Heart right ventricle (tissue), 16 donors: Measurements from ENCODE around the gene ATP2A1. TPM values are rescaled to one million over a fixed set of nuclear protein-coding genes. Genes with fewer than 3 reads are reported as not detected.

ENCODE experiments used
- ATAC-seq, 8 donors: fragments of 200-7000 bp; cut with Tn5 transposase; one replicate each; pipeline ENCODE4 v1.9.1; 2020; ENCODE audit warnings: mild to moderate bottlenecking in 8 of 8, moderate library complexity in 8 of 8, moderate number of reproducible peaks in 1 of 8
- DNase-seq, 2 donors: peaks; one replicate each; pipeline ENCODE4 v3.0.0-alpha.2; 2020
- H3K27ac ChIP-seq, 10 donors: fragments of 200-600 bp; sonication (generic) in 2 of 10; one replicate each; pipeline versions ENCODE4 v1.5.0 to v1.8.0; 2020 to 2022; ENCODE audit warnings: mild to moderate bottlenecking in 3 of 10
- H3K27me3 ChIP-seq, 7 donors: fragments of 200-600 bp; one replicate each; pipeline ENCODE4 v1.8.0; 2021 to 2022; ENCODE audit warnings: mild to moderate bottlenecking in 2 of 7
- H3K36me3 ChIP-seq, 9 donors: fragments of 200-600 bp; sonication (generic) in 1 of 9; one replicate each; pipeline versions ENCODE4 v1.5.0 to v1.8.0; 2020 to 2022; ENCODE audit warnings: mild to moderate bottlenecking in 2 of 9
- H3K4me1 ChIP-seq, 9 donors: fragments of 200-600 bp; sonication (generic) in 1 of 9; one replicate each; pipeline versions ENCODE4 v1.5.0 to v1.8.0; 2020 to 2022; ENCODE audit warnings: mild to moderate bottlenecking in 4 of 9
- H3K4me3 ChIP-seq, 10 donors: fragments of 200-600 bp; sonication (generic) in 2 of 10; one replicate each; pipeline versions ENCODE4 v1.5.0 to v1.8.0; 2020 to 2022; ENCODE audit warnings: mild to moderate bottlenecking in 7 of 10, moderate library complexity in 2 of 10
- H3K9me3 ChIP-seq, 11 donors: fragments of 200-600 bp in 10 of 11; sonication (generic) in 2 of 11; one replicate each; pipeline versions ENCODE4 v1.5.0 to v1.8.0; 2013 to 2022; ENCODE audit warnings: mild to moderate bottlenecking in 2 of 11, control low read depth in 1 of 11, moderate library complexity in 1 of 11
- WGBS, 2 donors: extraction: QIAGEN DNeasy Blood & Tissue Kit; methylation state at CpG; one replicate each; pipeline ENCODE4 v1.1.7; 2013; ENCODE audit warnings: inconsistent platforms in 1 of 2; 5-methylcytosine and 5-hydroxymethylcytosine counted together
- intact Hi-C, 10 donors: fragments of 100-400 bp; cut with DNase I; formaldehyde crosslinking; loops; one replicate each; pipeline versions ENCODE4 v1.11.1 to v1.14.2; 2022
- polyA plus RNA-seq, 2 donors: library from polyadenylated mRNA; stranded (reverse); fragments of 200-250 nt; gene quantifications; one replicate each; pipeline ENCODE4 v1.2.3, GENCODE V29; 2013
- total RNA-seq, 10 donors: library from RNA; stranded (reverse); fragmentation: NEBNext Ultra II Directional in 3 of 10; extraction: Animal tissue kit (Norgen Biotek cat#: 25700) in 3 of 10; gene quantifications; one replicate each; pipeline versions ENCODE4 v1.2.1 to v1.2.4, GENCODE V29; 2021 to 2023
- TF ChIP-seq, protein P1 (sequence below), 9 donors: fragments of 200-600 bp; sonication (generic) in 2 of 9; IDR thresholded peaks; one replicate each; pipeline versions ENCODE4 v1.5.0 to v1.8.0; 2021 to 2022; ENCODE audit warnings: antibody characterized with exemption in 9 of 9, mild to moderate bottlenecking in 5 of 9, moderate library complexity in 1 of 9
- donor health status: Arrhythmogenic right ventricular cardiomyopathy.
- donor health status: ischemic (EF 13 %, LVEDD 7.1; RV severe dilation, severe dysfunction).
- donor health status: healthy with polysubstance abuse.
- donor health status: DM: no; HTN: yes; CAD: no.
- donor health status: DM: no; HTN: no; CAD: no.
- donor health status: ischemic (EF 25% LVEDD 6.9; RV normal size, moderate dysfunction).
- donor health status: ischemic (EF 25% LVEDD 5.7; RV mildly dilated, moderate dysfunction).
- donor health status: healthy.
- donor health status: DM: yes; HTN: yes; CAD: no.
- donor health status: Ischemic cardiomyopathy.
- donor health status: ischemic (EF 35%, LVEDD 5.7; RV mildly dilated, moderate dysfunction).
- donor health status: nonischemic (EF 11% LVEDD 7.7; RV severe dilation, severe dysfunction).
- donor health status: DM: yes; HTN: yes; CAD: no.
- donor health status: PGD.
- donor health status: ischemic (EF 29% LVEDD 5.4; RV normal size, mild dysfunction).
- donor health status: nonischemic (EF 23%, LVEDD 6.1; RV moderate dilation, normal function).

The ATP2A1 gene
- total and polyA plus RNA-seq, 12 donors = 0.13 to 1.0 (median 0.23) TPM

DNA sequence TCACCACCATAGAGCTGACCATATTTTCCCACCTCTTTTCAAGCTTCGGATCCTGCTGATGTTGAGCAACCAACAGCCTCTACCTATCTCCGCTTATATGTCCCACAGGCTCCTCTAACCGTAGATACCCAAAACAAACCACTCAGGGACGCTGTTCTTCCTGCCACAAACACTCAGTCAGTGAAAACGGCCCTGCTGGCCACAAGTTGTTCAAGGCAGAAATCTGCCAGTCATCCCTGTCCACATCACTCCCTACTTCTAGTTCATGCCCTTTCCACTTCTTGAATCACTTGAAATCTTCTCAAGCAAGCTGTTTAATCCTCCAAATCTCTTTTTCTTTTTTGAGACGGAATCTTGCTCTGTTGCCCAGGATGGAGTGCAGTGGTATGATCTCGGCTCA lies 38.8 kb downstream of the ATP2A1 start:
- Histone ChIP-seq H3K27me3 (no peaks in the 10 kb centered on the region), H3K9me3 (no peaks in the 10 kb centered on the region), H3K36me3 (peaks cover 0 to 99% (median 35%) of the 10 kb centered on the region in 9 donors), H3K4me3 (no peak overlapping the region), H3K4me1 (no peaks in the 10 kb centered on the region), H3K27ac (no peak overlapping the region)
- ATAC-seq (no peak), DNase-seq (no peak)
- intact Hi-C loops = loop anchor here in 1 of 10 donors (2.0 kb wide), 1 partner anchor 24 kb away; no protein-coding TSS in a partner anchor
- TF ChIP-seq, protein P1, sequence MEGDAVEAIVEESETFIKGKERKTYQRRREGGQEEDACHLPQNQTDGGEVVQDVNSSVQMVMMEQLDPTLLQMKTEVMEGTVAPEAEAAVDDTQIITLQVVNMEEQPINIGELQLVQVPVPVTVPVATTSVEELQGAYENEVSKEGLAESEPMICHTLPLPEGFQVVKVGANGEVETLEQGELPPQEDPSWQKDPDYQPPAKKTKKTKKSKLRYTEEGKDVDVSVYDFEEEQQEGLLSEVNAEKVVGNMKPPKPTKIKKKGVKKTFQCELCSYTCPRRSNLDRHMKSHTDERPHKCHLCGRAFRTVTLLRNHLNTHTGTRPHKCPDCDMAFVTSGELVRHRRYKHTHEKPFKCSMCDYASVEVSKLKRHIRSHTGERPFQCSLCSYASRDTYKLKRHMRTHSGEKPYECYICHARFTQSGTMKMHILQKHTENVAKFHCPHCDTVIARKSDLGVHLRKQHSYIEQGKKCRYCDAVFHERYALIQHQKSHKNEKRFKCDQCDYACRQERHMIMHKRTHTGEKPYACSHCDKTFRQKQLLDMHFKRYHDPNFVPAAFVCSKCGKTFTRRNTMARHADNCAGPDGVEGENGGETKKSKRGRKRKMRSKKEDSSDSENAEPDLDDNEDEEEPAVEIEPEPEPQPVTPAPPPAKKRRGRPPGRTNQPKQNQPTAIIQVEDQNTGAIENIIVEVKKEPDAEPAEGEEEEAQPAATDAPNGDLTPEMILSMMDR (IDR thresholded peaks at IDR 0.05) = no peak
- 92 to 93% methylated on average over 7 of the region's 7 CpGs for WGBS, 2 donors

DNA sequence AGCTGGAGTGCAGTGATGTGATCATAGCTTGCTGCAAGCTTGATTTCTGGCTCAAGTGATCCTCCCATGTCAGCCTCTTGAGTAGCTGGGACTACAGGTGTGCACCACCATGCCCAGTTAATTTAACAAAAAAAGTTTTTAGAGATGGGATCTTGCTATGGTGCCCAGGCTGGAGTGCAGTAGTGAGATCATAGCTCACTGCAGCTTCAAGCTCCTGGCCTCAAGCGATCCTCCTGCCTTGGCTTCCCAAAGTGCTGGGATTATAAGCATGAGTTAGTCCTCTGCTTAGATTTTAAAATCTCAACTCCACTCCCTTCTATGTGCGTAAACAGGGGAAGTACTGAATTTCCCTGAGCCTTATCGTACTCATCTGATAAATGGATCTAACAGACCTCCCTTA lies 40.4 kb downstream of the ATP2A1 start:
- Histone ChIP-seq H3K36me3 (peaks cover 0 to 92% (median 30%) of the 10 kb centered on the region in 9 donors), H3K9me3 (no peaks in the 10 kb centered on the region), H3K27ac (no peak overlapping the region), H3K4me3 (no peak overlapping the region), H3K4me1 (peaks cover 0 to 3% (median 0%) of the 10 kb centered on the region in 9 donors), H3K27me3 (no peaks in the 10 kb centered on the region)
- TF ChIP-seq, protein P1 (IDR thresholded peaks at IDR 0.05) = no peak
- intact Hi-C loops = no loop called here
- ATAC-seq (no peak), DNase-seq (no peak)
- 96 to 98% methylated on average over 3 of the region's 3 CpGs for WGBS, 2 donors

DNA sequence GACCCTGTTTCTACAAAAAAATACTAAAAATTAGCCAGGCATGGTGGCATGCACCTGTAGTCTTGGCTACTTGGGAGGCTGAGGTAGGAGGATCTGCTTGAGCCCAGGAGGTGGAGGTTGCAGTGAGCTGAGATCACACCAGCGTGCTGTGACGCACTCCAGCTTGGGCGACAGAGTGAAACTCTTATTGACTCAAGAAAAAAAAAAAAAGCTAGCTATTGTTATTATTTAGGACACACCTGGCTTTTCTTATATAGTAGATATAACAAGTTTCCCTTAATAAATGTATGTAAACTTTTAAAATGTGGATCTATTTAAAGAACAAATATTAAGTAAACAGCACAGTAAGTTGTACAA lies 44.9 kb downstream of the ATP2A1 start:
- H3K4me1 ChIP-seq = peaks cover 2 to 20% (median 11%) of the 10 kb centered on the region in 9 donors
- ATAC-seq = no peak
- 94 to 98% methylated on average over 3 of the region's 3 CpGs for WGBS, 2 donors
- peaks cover 0 to 47% (median 13%) of the 10 kb centered on the region in 9 donors for H3K36me3 ChIP-seq
- TF ChIP-seq, protein P1 (IDR thresholded peaks at IDR 0.05) = no peak
- H3K27me3 ChIP-seq = no peaks in the 10 kb centered on the region
- H3K4me3 ChIP-seq = no peak overlapping the region
- DNase-seq = no peak
- intact Hi-C loops = loop anchor here in 6 of 10 donors (5.0 to 10.0 kb wide), 4 partner anchors 48 to 438 kb away; partner anchors contain the start of genes ATP2A1 (in 2 of the 6) and SH2B1 (in 2 of the 6)
- no peak overlapping the region for H3K27ac ChIP-seq
- no peaks in the 10 kb centered on the region for H3K9me3 ChIP-seq

DNA sequence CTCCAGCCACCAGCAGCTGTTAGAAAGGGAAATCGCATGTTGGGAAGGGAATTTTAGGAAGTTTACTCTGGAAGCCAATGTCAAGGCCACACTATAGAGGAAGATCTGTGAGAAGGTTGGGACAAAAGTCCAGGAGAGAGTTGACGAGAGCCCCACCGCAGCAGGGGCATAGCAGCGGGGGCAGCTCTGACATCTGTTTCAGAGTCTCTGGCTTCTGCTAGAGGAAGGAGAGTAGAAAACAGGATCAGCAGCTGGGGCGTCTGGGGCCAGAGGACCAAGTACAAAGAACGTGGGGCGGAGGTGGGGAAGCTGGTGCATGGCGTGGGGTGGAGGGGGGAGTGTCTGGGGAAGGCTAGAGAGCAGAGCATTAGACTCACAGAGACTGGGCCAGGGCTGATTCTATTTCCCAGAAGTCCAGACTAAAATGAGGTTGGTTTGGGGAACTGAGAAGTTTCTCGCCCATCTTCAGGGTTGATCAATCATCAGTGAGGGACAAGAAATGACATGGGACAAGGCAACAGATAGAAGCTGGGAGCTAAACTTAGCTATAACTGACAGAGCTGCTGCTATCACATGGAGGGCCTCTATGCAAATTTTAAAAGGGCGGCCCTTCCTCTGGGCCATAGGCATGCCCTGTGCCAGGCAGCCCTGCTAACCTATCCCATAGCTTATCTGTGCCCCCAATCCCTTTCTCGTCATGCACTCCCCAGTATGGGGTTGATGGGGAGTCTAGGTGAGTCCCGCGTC lies 45.5 kb downstream of the ATP2A1 start:
- peaks cover 2 to 20% (median 11%) of the 10 kb centered on the region in 9 donors for H3K4me1 ChIP-seq
- TF ChIP-seq, protein P1 (IDR thresholded peaks at IDR 0.05) = no peak
- 67 to 71% methylated on average over 13 of the region's 13 CpGs for WGBS, 2 donors
- H3K27me3 ChIP-seq = no peaks in the 10 kb centered on the region
- ATAC-seq (no peak), DNase-seq (no peak)
- peak overlapping the region in 8 of 10 donors; percentile 97 to 100 (median 99) for H3K27ac ChIP-seq
- peaks cover 0 to 40% (median 8%) of the 10 kb centered on the region in 9 donors for H3K36me3 ChIP-seq
- no peaks in the 10 kb centered on the region for H3K9me3 ChIP-seq
- H3K4me3 ChIP-seq = peak overlapping the region in 6 of 10 donors; percentile 78 to 92 (median 86)
- intact Hi-C loops = loop anchor here in 7 of 10 donors (2.0 to 10.0 kb wide), 6 partner anchors 27 to 439 kb away; partner anchors contain the start of genes SH2B1 (in 3 of the 7), ATP2A1 (in 2 of the 7) and NFATC2IP (in 1 of the 7)
